WERI-Rb-1 (cell line): ENCODE data around the gene LUC7L.

Experiments used
- DNase-seq: peaks from one replicate; pipeline ENCODE4 v3.0.0-alpha.2; 2020
- H3K27ac ChIP-seq: fragments of 250-450 bp; sonication (Bioruptor Pico); 2 replicates; pipeline ENCODE4 v1.5.1; 2020; ENCODE audit warnings: mild to moderate bottlenecking, moderate library complexity
- H3K27me3 ChIP-seq: fragments of 250-450 bp; sonication (Bioruptor Pico); 2 replicates; pipeline ENCODE4 v1.5.1; 2021; ENCODE audit warnings: mild to moderate bottlenecking, low read depth, moderate library complexity; ENCODE audit not compliant: insufficient read depth, severe bottlenecking
- H3K36me3 ChIP-seq: fragments of 250-450 bp; sonication (Bioruptor Pico); 2 replicates; pipeline ENCODE4 v1.5.1; 2020; ENCODE audit warnings: mild to moderate bottlenecking, moderate library complexity
- H3K4me3 ChIP-seq: 2 replicates; pipeline ENCODE4 v1.5.1; 2011; ENCODE audit warnings: low read depth, mild to moderate bottlenecking, control low read depth, low read length
- H3K9me3 ChIP-seq: fragments of 250-450 bp; sonication (Bioruptor Pico); 2 replicates; pipeline ENCODE4 v1.5.1; 2021; ENCODE audit warnings: mild to moderate bottlenecking, moderate library complexity; ENCODE audit not compliant: severe bottlenecking
- TF ChIP-seq, protein P1 (sequence below): IDR thresholded peaks from 2 replicates; pipeline ENCODE4 v1.5.1; 2011; ENCODE audit warnings: low read depth, mild to moderate bottlenecking, control low read depth, inconsistent platforms, low read length

LUC7L gene

DNA sequence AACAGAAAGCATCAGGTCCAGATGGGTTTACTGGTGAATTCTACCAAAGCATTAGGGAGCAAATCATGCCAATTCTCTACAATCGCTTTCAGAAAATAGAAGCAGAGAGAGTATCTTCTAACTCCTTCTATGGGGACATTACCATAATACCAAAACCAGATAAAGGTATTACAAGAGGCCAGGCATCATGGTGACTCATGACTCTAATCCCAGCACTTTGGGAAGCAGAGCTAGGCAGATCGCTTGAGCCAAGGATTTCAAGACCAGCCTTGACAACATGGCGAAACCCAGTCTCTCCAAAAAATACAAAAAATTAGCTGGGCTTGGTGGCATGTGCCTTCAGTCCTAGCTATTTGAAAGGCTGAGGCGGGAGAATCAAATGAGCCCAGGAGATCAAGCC is 26.0 kb downstream of the LUC7L start:
- peaks cover 84% of the 10 kb centered on the region for H3K36me3 ChIP-seq
- H3K4me3 ChIP-seq, result no peak overlapping the region
- H3K27me3 ChIP-seq, result no peaks in the 10 kb centered on the region
- DNase-seq, result no peak
- no peaks in the 10 kb centered on the region for H3K9me3 ChIP-seq
- TF ChIP-seq, protein P1, sequence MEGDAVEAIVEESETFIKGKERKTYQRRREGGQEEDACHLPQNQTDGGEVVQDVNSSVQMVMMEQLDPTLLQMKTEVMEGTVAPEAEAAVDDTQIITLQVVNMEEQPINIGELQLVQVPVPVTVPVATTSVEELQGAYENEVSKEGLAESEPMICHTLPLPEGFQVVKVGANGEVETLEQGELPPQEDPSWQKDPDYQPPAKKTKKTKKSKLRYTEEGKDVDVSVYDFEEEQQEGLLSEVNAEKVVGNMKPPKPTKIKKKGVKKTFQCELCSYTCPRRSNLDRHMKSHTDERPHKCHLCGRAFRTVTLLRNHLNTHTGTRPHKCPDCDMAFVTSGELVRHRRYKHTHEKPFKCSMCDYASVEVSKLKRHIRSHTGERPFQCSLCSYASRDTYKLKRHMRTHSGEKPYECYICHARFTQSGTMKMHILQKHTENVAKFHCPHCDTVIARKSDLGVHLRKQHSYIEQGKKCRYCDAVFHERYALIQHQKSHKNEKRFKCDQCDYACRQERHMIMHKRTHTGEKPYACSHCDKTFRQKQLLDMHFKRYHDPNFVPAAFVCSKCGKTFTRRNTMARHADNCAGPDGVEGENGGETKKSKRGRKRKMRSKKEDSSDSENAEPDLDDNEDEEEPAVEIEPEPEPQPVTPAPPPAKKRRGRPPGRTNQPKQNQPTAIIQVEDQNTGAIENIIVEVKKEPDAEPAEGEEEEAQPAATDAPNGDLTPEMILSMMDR, result no peak
- no peak overlapping the region for H3K27ac ChIP-seq

DNA sequence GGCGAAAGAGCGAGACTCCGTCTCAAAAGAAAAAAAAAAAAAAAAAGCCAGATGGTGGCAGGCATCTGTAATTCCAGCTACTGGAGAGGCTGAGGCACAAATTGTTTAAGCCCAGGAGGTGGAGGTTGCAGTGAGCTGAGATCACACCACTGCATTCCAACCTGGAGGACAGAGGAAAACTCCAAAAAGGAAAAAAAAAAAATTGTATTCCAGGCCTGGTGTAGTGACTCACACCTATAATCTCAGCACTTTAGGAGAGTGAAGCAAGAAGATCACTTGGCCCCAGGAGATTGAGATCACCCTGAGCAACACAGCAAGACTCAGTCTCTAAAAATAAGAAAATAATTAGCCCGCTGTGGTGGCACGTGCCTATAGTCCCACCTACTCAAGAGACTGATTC is 28.9 kb downstream of the LUC7L start:
- Histone ChIP-seq H3K4me3 (no peak overlapping the region), H3K27me3 (no peaks in the 10 kb centered on the region), H3K36me3 (peaks cover 81% of the 10 kb centered on the region), H3K9me3 (no peaks in the 10 kb centered on the region), H3K27ac (no peak overlapping the region)
- no peak for DNase-seq
- TF ChIP-seq, protein P1, result no peak

DNA sequence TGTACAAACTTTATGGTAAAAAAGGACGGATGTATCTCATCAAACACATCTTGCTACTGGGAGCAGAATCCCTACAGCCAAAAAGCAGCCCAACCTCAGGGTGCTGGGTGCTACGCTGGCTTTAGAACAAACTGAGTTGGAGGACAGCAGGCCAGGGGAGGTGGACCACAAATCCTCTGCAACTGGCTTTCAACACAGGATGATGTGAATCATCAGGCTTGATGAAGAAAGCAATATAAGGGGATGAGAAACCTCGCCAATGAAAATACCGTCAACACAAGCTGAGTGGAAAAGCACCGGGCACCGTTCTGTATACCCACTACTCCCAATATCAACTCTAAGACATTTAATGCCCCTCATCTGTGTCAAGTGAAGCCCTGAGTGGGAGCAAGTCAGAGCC is 34.7 kb downstream of the LUC7L start:
- TF ChIP-seq, protein P1, result no peak
- no peak for DNase-seq
- peaks cover 94% of the 10 kb centered on the region for H3K36me3 ChIP-seq
- no peak overlapping the region for H3K27ac ChIP-seq
- H3K27me3 ChIP-seq, result no peaks in the 10 kb centered on the region
- H3K4me3 ChIP-seq, result no peak overlapping the region
- H3K9me3 ChIP-seq, result no peaks in the 10 kb centered on the region

DNA sequence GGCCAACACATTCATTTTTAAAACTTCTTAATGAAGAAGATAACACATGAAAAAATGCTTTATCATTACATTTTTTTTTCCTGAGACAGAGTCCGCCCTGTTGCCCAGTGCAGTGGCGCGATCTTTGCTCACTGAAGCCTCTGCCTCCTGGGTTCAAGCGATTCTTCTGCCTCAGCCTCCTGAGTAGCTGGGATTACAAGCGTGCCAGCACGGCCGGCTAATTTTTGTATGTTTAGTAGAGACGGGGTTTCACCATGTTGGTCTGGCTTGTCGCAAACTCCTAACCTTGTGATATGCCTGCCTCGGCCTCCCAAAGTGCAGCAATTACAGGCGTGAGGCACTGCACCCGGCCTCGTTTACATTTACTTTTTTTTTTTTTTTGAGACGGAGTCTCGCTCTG is 35.8 kb downstream of the LUC7L start:
- DNase-seq, result no peak
- no peaks in the 10 kb centered on the region for H3K9me3 ChIP-seq
- TF ChIP-seq, protein P1, result no peak
- H3K27ac ChIP-seq, result no peak overlapping the region
- peaks cover 95% of the 10 kb centered on the region for H3K36me3 ChIP-seq
- H3K4me3 ChIP-seq, result no peak overlapping the region
- H3K27me3 ChIP-seq, result no peaks in the 10 kb centered on the region

DNA sequence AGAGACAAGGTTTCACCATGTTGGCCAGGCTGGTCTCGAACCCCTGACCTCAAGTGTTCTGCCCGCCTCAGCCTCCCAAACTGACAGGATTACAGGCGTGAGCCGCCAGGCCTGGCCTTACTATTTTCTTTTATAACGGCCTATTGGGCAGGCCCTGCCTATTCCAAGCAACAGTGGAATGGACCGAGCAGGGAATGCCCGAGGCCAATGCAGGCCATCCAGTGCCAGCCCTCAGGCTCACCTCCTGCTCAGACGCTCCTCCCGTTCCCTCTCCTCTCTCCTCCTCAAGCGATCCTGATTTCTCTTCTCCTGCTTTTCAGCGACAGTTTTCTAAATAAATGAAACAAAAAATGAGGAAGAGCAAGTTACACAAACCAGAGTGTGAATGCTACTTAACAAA is 36.6 kb downstream of the LUC7L start:
- Histone ChIP-seq H3K4me3 (no peak overlapping the region), H3K27me3 (no peaks in the 10 kb centered on the region), H3K9me3 (no peaks in the 10 kb centered on the region), H3K36me3 (peaks cover 94% of the 10 kb centered on the region), H3K27ac (no peak overlapping the region)
- DNase-seq, result no peak
- TF ChIP-seq, protein P1, result no peak

DNA sequence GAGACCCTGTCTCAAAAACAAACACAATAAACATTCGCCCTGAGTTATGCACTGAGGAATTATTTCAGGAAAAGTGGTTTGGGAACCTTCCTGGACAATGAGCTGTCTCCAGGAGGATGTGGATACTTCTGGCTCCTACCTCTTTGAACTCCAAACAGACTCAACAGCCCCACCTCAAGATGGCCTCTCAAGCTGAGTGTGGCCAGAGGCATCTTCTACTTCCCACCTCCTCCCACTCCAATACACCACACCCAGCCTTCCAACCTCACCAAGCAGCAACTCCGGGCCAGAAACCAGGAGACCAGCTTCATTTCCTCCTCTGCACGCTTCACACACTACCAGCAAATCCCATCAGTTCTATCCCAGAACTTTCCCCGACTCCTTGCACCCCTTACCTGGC is 37.4 kb downstream of the LUC7L start:
- H3K36me3 ChIP-seq, result peaks cover 92% of the 10 kb centered on the region
- TF ChIP-seq, protein P1, result no peak
- H3K27me3 ChIP-seq, result no peaks in the 10 kb centered on the region
- no peak for DNase-seq
- H3K4me3 ChIP-seq, result no peak overlapping the region
- no peaks in the 10 kb centered on the region for H3K9me3 ChIP-seq
- H3K27ac ChIP-seq, result no peak overlapping the region
